Endodermal cell (in vitro differentiated cells): ENCODE results near the gene CCDC182. TPM values are rescaled to one million over a fixed set of nuclear protein-coding genes. Genes with fewer than 3 reads are reported as not detected.

Experiments
- DNase-seq: peaks from one replicate; pipeline ENCODE4 v3.0.0-alpha.2; 2017
- H3K27ac ChIP-seq: 2 replicates; pipeline ENCODE4 v1.5.1; 2013; ENCODE audit warnings: mild to moderate bottlenecking, low read depth, low read length, moderate library complexity
- H3K27me3 ChIP-seq: 2 replicates; pipeline ENCODE4 v1.6.1; 2013; ENCODE audit warnings: mild to moderate bottlenecking, low read length, moderate library complexity; ENCODE audit not compliant: insufficient read depth, control insufficient read depth, poor library complexity, severe bottlenecking
- H3K36me3 ChIP-seq: 2 replicates; pipeline ENCODE4 v1.7.0; 2013; ENCODE audit warnings: mild to moderate bottlenecking, low read length, moderate library complexity; ENCODE audit not compliant: control insufficient read depth, insufficient read depth
- H3K4me1 ChIP-seq: one replicate; pipeline ENCODE4 v1.7.0; 2013; ENCODE audit warnings: low read length; ENCODE audit not compliant: control insufficient read depth, insufficient read depth
- H3K4me3 ChIP-seq: 2 replicates; pipeline ENCODE4 v1.5.1; 2013; ENCODE audit warnings: mild to moderate bottlenecking, low read length, moderate library complexity
- H3K9ac ChIP-seq: 2 replicates; pipeline ENCODE4 v1.6.1; 2013; ENCODE audit warnings: mild to moderate bottlenecking, low read length, moderate library complexity; ENCODE audit not compliant: poor library complexity, severe bottlenecking; ENCODE audit errors: extremely low read depth
- H3K9me3 ChIP-seq: 2 replicates; pipeline ENCODE4 v1.6.1; 2013; ENCODE audit warnings: mild to moderate bottlenecking, low read length, moderate library complexity; ENCODE audit not compliant: control insufficient read depth
- H3K27ac Mint-ChIP-seq: 2 replicates; pipeline ENCODE4 v1.8.0; 2020; ENCODE audit warnings: mixed read lengths
- H3K27me3 Mint-ChIP-seq: 2 replicates; pipeline ENCODE4 v1.8.0; 2021; ENCODE audit warnings: mild to moderate bottlenecking, mixed read lengths; ENCODE audit not compliant: insufficient read depth
- H3K36me3 Mint-ChIP-seq: 2 replicates; pipeline ENCODE4 v1.8.0; 2020; ENCODE audit warnings: low read depth, mixed read lengths
- H3K4me1 Mint-ChIP-seq: 2 replicates; pipeline ENCODE4 v1.8.0; 2020; ENCODE audit warnings: mixed read lengths
- H3K4me3 Mint-ChIP-seq: 2 replicates; pipeline ENCODE4 v1.8.0; 2020; ENCODE audit warnings: mild to moderate bottlenecking, moderate library complexity, mixed read lengths
- H3K9me3 Mint-ChIP-seq: 2 replicates; pipeline ENCODE4 v1.8.0; 2020; ENCODE audit warnings: mild to moderate bottlenecking, mixed read lengths
- CTCF ChIP-seq: fragments of 200-600 bp; sonication (generic); conservative IDR thresholded peaks from 2 replicates; pipeline ENCODE4 v1.5.0; 2021; ENCODE audit warnings: antibody characterized with exemption, mild to moderate bottlenecking
- WGBS, 2 experiments: methylation state at CpG; one replicate each; pipeline versions ENCODE4 v1.1.5 to v1.1.7; 2013; ENCODE audit warnings: missing lambda C conversion rate in 2 of 2, mixed read lengths in 1 of 2; ENCODE audit not compliant: insufficient coverage in 1 of 2, insufficient read length in 1 of 2; 5-methylcytosine and 5-hydroxymethylcytosine counted together
- total RNA-seq, 2 donors: library from RNA; stranded (reverse); fragmentation: NEBNext Ultra II Directional in 1 of 2; extraction: Animal tissue kit (Norgen Biotek cat#: 25700) in 1 of 2; gene quantifications; 2 replicates in 1 of 2; 3 replicates in 1 of 2; pipeline ENCODE4 v1.2.1, GENCODE V29; 2021

CCDC182 gene
- total RNA-seq, 2 donors from 2014 or later = 0.33 TPM; not detected in 1

GRCh38 chr17:57707892-57708291 lies 37.2 kb downstream of the CCDC182 start:
- peaks cover 3% of the 10 kb centered on the region for H3K4me1 ChIP-seq
- no peak for TF ChIP-seq CTCF
- H3K9me3 Mint-ChIP-seq = no peaks in the 10 kb centered on the region
- peaks cover 24% of the 10 kb centered on the region for H3K27me3 Mint-ChIP-seq
- DNase-seq = peak; percentile 88
- H3K36me3 ChIP-seq = no peaks in the 10 kb centered on the region
- peaks cover 21% of the 10 kb centered on the region for H3K4me1 Mint-ChIP-seq
- no peaks in the 10 kb centered on the region for H3K36me3 Mint-ChIP-seq
- no peak overlapping the region for H3K9ac ChIP-seq
- peak overlapping the region; percentile 27 for H3K4me3 Mint-ChIP-seq
- 15% methylated on average over 5 to 6 of the region's 6 CpGs for whole genome bisulfite sequencing, 2 experiments
- no peak overlapping the region for H3K4me3 ChIP-seq
- no peak overlapping the region for H3K27ac Mint-ChIP-seq
- no peaks in the 10 kb centered on the region for H3K9me3 ChIP-seq
- H3K27ac ChIP-seq = peak overlapping the region; percentile 84
- H3K27me3 ChIP-seq = peaks cover 7% of the 10 kb centered on the region

- H3K4me1 ChIP-seq = peaks cover 3% of the 10 kb centered on the region
- H3K36me3 Mint-ChIP-seq = no peaks in the 10 kb centered on the region
- no peaks in the 10 kb centered on the region for H3K27me3 ChIP-seq
- peaks cover 21% of the 10 kb centered on the region for H3K4me1 Mint-ChIP-seq
- DNase-seq = no peak
- H3K4me3 ChIP-seq = no peak overlapping the region
- H3K9me3 ChIP-seq = no peaks in the 10 kb centered on the region
- no peak for TF ChIP-seq CTCF
- H3K27me3 Mint-ChIP-seq = peaks cover 16% of the 10 kb centered on the region
- no peak overlapping the region for H3K27ac Mint-ChIP-seq
- no peaks in the 10 kb centered on the region for H3K36me3 ChIP-seq
- 89% methylated on average over 8 to 9 of the region's 9 CpGs for WGBS, 2 experiments
- no peak overlapping the region for H3K4me3 Mint-ChIP-seq
- H3K27ac ChIP-seq = no peak overlapping the region
- H3K9ac ChIP-seq = no peak overlapping the region
- no peaks in the 10 kb centered on the region for H3K9me3 Mint-ChIP-seq
Observed at GRCh38 chr17:57706761-57707160, 38.3 kb downstream of the CCDC182 start.

GRCh38 chr17:57705921-57706695 lies 39.0 kb downstream of the CCDC182 start:
- peaks cover 3% of the 10 kb centered on the region for H3K4me1 ChIP-seq
- no peak overlapping the region for H3K9ac ChIP-seq
- no peak for DNase-seq
- no peaks in the 10 kb centered on the region for H3K36me3 ChIP-seq
- TF ChIP-seq CTCF = no peak
- H3K9me3 Mint-ChIP-seq = no peaks in the 10 kb centered on the region
- H3K4me1 Mint-ChIP-seq = peaks cover 21% of the 10 kb centered on the region
- no peaks in the 10 kb centered on the region for H3K36me3 Mint-ChIP-seq
- no peak overlapping the region for H3K27ac Mint-ChIP-seq
- peaks cover 11% of the 10 kb centered on the region for H3K27me3 Mint-ChIP-seq
- no peak overlapping the region for H3K27ac ChIP-seq
- no peak overlapping the region for H3K4me3 Mint-ChIP-seq
- H3K4me3 ChIP-seq = no peak overlapping the region
- H3K27me3 ChIP-seq = no peaks in the 10 kb centered on the region
- WGBS, 2 experiments = 86 to 88% methylated on average over 10 to 12 of the region's 12 CpGs
- no peaks in the 10 kb centered on the region for H3K9me3 ChIP-seq
